HCT116 (cell line): ENCODE measurements around the gene TRIM23.

Experiments used
- EGR1 ChIP-seq: IDR thresholded peaks from 2 replicates; pipeline ENCODE4 v1.6.1; 2012; ENCODE audit warnings: low read depth
- FOSL1 ChIP-seq: IDR thresholded peaks from 2 replicates; pipeline ENCODE4 v1.6.1; 2012; ENCODE audit warnings: low read depth
- MAX ChIP-seq: IDR thresholded peaks from 2 replicates; pipeline ENCODE4 v1.6.1; 2012
- POLR2A ChIP-seq: IDR thresholded peaks from 2 replicates; pipeline ENCODE4 v1.7.0; 2011; ENCODE audit warnings: borderline replicate concordance; ENCODE audit not compliant: insufficient read depth, insufficient read length; ENCODE audit errors: extremely low read depth
- POLR2AphosphoS5 ChIP-seq: IDR thresholded peaks from 2 replicates; pipeline ENCODE4 v1.6.1; 2011; ENCODE audit warnings: mild to moderate bottlenecking, low read depth, low read length, moderate library complexity
- RAD21 ChIP-seq: IDR thresholded peaks from 2 replicates; pipeline ENCODE4 v1.6.1; 2012; ENCODE audit warnings: low read depth, mild to moderate bottlenecking
- SP1 ChIP-seq: IDR thresholded peaks from 2 replicates; pipeline ENCODE4 v1.6.1; 2012; ENCODE audit warnings: low read depth
- YY1 ChIP-seq: IDR thresholded peaks from 2 replicates; pipeline ENCODE4 v1.6.1; 2011; ENCODE audit warnings: low read length, low read depth, moderate library complexity, mild to moderate bottlenecking; ENCODE audit not compliant: insufficient replicate concordance; ENCODE audit errors: extremely low read depth
- ZFX ChIP-seq: fragments of 450-650 bp; IDR thresholded peaks from 2 replicates; pipeline ENCODE4 v1.6.1; 2017
- ZNF274 ChIP-seq: fragments of 200-500 bp; sonication (Bioruptor generic); IDR thresholded peaks from 2 replicates; pipeline ENCODE4 v1.6.1; 2014; ENCODE audit warnings: mild to moderate bottlenecking, low read depth, low read length, inconsistent platforms
- TF ChIP-seq, protein P1 (sequence below): IDR thresholded peaks from 2 replicates; pipeline ENCODE4 v1.6.1; 2012
- TF ChIP-seq, protein P2 (sequence below), 3 experiments: fragments of 200-600 bp in 1 of 3; sonication (generic) in 1 of 3; IDR thresholded peaks in 2 of 3; conservative IDR thresholded peaks in 1 of 3; 2 replicates each; pipeline ENCODE4 v1.5.1; 2012 to 2017; ENCODE audit warnings: low read depth in 2 of 3, low read length in 2 of 3, antibody characterized with exemption in 1 of 3, borderline replicate concordance in 1 of 3, control low read depth in 1 of 3, mild to moderate bottlenecking in 1 of 3, mixed read lengths in 1 of 3, mixed run types in 1 of 3, moderate library complexity in 1 of 3; ENCODE audit not compliant: insufficient read depth in 1 of 3

DNA sequence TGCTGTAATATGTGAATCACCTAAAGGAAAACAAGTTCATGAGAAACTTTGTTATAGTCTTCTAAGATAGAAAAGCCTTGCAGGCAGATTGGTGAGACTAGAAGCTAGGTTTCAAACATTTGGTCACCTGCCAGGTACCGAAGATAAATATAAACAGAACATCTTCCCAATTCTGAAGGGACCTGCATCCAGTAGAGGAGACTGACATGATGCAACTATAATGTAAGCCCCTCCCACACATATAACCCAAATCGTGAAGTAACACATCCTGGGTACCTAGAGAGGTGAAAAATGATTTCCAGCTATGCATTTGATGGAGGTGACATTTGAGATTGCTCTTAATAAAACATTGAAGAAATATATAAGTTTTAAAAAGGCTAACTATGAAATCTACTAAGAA is 30.6 kb upstream of the TRIM23 start:
- TF ChIP-seq RAD21 (no peak), MAX (no peak), YY1 (no peak), POLR2AphosphoS5 (no peak), ZFX (no peak), POLR2A (no peak), SP1 (no peak), FOSL1 (no peak), ZNF274 (no peak), EGR1 (no peak)
- TF ChIP-seq, protein P1, sequence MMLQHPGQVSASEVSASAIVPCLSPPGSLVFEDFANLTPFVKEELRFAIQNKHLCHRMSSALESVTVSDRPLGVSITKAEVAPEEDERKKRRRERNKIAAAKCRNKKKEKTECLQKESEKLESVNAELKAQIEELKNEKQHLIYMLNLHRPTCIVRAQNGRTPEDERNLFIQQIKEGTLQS = no peak
- TF ChIP-seq, protein P2, sequence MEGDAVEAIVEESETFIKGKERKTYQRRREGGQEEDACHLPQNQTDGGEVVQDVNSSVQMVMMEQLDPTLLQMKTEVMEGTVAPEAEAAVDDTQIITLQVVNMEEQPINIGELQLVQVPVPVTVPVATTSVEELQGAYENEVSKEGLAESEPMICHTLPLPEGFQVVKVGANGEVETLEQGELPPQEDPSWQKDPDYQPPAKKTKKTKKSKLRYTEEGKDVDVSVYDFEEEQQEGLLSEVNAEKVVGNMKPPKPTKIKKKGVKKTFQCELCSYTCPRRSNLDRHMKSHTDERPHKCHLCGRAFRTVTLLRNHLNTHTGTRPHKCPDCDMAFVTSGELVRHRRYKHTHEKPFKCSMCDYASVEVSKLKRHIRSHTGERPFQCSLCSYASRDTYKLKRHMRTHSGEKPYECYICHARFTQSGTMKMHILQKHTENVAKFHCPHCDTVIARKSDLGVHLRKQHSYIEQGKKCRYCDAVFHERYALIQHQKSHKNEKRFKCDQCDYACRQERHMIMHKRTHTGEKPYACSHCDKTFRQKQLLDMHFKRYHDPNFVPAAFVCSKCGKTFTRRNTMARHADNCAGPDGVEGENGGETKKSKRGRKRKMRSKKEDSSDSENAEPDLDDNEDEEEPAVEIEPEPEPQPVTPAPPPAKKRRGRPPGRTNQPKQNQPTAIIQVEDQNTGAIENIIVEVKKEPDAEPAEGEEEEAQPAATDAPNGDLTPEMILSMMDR (IDR thresholded peaks at IDR 0.05 in 2 of 3, conservative IDR thresholded peaks at IDR 0.05 in 1 of 3; ENCODE audit: borderline replicate concordance in 1 of 3, insufficient read depth in 1 of 3, low read depth in 2 of 3, low read length in 2 of 3) = no peak
